Measurements from ENCODE around the gene FLAD1. TPM values are rescaled to one million over a fixed set of nuclear protein-coding genes. Genes with fewer than 3 reads are reported as not detected.
A peak's percentile ranks its signal among the peaks of the same experiment; 100 is the strongest.

The FLAD1 gene
- total RNA-seq (20.5 and 24.9 TPM in 2 replicates), polyA plus RNA-seq (11.8 and 20.1 TPM in 2 replicates), polyA minus RNA-seq (ENCODE audit: low replicate concordance) (25.3 and 47.5 TPM in 2 replicates)
- polyA plus RNA-seq (2012): 21.2 and 31.5 TPM in 2 replicates

DNA sequence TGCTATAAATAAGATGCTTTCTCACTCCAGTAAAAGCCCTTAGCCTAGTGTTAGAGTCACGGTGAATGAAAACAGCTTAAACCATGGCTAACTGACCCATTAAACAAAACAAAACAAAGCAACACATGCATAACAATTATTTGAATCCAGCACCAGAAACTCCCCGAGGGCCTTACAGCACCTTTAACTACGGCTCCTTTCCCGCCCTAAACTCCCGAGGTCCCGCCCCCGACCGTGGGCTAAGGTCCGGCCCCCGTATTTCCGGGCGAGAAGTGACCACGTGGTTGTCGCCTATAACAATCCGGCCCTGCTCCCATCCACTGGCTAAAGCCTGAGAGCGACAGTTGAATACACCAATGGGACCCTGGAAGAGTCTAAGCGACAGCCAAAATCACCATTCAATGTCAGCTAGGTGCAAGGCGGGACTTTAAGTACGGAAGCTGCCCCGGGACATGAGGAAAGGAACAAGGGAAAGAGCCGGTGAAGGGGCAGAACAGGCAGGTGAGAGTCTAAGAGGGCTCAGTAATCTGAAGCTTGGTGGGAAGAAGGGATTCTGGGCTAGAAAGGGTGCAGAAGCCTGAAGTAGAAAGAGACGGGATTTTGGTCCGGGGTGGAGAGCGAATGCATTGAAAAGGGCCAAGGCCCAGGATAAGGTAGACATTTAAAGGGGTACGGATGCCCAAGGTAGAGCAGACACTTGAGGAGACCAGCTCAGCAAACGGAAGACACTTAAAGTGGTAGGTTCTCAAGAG lies at the start of gene FLAD1:
TSS of gene FLAD1 (plus strand) at position 448 of the 752 bp plus-strand sequence. CDS start 351 bp downstream, outside the sequence.
- Histone ChIP-seq H3K9me3 (ENCODE audit: control insufficient read depth, insufficient read depth, low read depth, low read length) (no peaks in the 10 kb centered on the region), H3K27me3 (ENCODE audit: control insufficient read depth, insufficient read depth, low read length) (no peaks in the 10 kb centered on the region), H3K36me3 (ENCODE audit: control insufficient read depth, insufficient read depth, low read length) (peaks cover 3% of the 10 kb centered on the region), H3K79me2 (ENCODE audit: control insufficient read depth, insufficient read depth, low read length) (peaks cover 21% of the 10 kb centered on the region), H3K27ac (ENCODE audit: insufficient read depth, low read length) (peak within 1 kb of the TSS; percentile 46), H4K20me1 (ENCODE audit: control insufficient read depth, extremely low read depth, insufficient read depth, low read length) (no peaks in the 10 kb centered on the region), H3K9ac (ENCODE audit: insufficient read depth, low read length) (peak within 1 kb of the TSS; percentile 66), H3K4me3 (replicated peaks in 1 of 4; ENCODE audit: control extremely low read depth in 1 of 4, insufficient read depth in 1 of 4, low read depth in 3 of 4, low read length in 4 of 4) (peak within 1 kb of the TSS; percentile 77 to 100 (median 94)), H3K4me1 (ENCODE audit: control insufficient read depth, extremely low read depth, insufficient read depth, low read length) (peaks cover 6% of the 10 kb centered on the region), H3K4me2 (ENCODE audit: extremely low read depth, insufficient read depth, low read length) (peak within 1 kb of the TSS; percentile 95), H2AFZ (ENCODE audit: low read length) (peak within 1 kb of the TSS; percentile 84)
- peak; percentile 100 for DNase-seq (ENCODE audit: low read depth in 2 of 2)
- TF ChIP-seq, protein P1, sequence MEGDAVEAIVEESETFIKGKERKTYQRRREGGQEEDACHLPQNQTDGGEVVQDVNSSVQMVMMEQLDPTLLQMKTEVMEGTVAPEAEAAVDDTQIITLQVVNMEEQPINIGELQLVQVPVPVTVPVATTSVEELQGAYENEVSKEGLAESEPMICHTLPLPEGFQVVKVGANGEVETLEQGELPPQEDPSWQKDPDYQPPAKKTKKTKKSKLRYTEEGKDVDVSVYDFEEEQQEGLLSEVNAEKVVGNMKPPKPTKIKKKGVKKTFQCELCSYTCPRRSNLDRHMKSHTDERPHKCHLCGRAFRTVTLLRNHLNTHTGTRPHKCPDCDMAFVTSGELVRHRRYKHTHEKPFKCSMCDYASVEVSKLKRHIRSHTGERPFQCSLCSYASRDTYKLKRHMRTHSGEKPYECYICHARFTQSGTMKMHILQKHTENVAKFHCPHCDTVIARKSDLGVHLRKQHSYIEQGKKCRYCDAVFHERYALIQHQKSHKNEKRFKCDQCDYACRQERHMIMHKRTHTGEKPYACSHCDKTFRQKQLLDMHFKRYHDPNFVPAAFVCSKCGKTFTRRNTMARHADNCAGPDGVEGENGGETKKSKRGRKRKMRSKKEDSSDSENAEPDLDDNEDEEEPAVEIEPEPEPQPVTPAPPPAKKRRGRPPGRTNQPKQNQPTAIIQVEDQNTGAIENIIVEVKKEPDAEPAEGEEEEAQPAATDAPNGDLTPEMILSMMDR (conservative IDR thresholded peaks at IDR 0.05 in 1 of 2, IDR thresholded peaks at IDR 0.05 in 1 of 2; ENCODE audit: low read depth in 1 of 2, low read length in 2 of 2): no peak
- TF ChIP-seq EZH2 (IDR thresholded peaks at IDR 0.05; ENCODE audit: low read length, missing control alignments): no peak

DNA sequence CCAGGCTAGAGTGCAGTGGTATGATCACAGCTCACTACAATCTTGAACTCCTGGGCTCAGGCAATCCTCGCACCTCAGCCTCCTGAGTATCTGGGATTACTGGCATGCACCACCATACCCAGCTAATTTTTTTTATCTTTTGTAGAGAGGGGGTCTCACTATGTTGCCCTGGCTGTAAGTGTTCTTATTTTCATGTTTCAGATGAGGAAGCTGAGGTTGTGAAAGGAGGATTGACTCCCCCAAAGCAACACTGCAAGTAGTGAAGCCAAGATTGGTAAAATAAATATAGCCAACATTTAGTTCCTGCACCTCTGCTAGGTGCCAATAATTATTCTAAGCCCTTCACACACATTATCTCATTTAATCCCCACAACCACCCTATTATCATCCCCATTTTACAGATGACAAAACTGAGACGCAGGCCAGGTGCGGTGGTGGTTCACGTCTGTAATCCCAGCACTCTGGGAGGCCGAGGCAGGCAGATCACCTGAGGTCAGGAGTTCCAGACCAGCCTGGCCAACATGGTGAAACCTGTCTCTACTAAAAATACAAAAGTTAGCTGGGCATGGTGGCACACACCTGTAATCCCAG lies 48.7 kb upstream of the FLAD1 start:
- Histone ChIP-seq H3K27me3 (ENCODE audit: control insufficient read depth, insufficient read depth, low read length) (no peaks in the 10 kb centered on the region), H3K79me2 (ENCODE audit: control insufficient read depth, insufficient read depth, low read length) (peaks cover 2% of the 10 kb centered on the region), H3K9me3 (ENCODE audit: control insufficient read depth, insufficient read depth, low read depth, low read length) (no peaks in the 10 kb centered on the region), H3K27ac (ENCODE audit: insufficient read depth, low read length) (no peak overlapping the region), H3K36me3 (ENCODE audit: control insufficient read depth, insufficient read depth, low read length) (no peaks in the 10 kb centered on the region), H2AFZ (ENCODE audit: low read length) (no peak overlapping the region), H3K4me1 (ENCODE audit: control insufficient read depth, extremely low read depth, insufficient read depth, low read length) (peaks cover 3% of the 10 kb centered on the region), H4K20me1 (ENCODE audit: control insufficient read depth, extremely low read depth, insufficient read depth, low read length) (no peaks in the 10 kb centered on the region), H3K9ac (ENCODE audit: insufficient read depth, low read length) (no peak overlapping the region), H3K4me2 (ENCODE audit: extremely low read depth, insufficient read depth, low read length) (no peak overlapping the region), H3K4me3 (replicated peaks in 1 of 4; ENCODE audit: control extremely low read depth in 1 of 4, insufficient read depth in 1 of 4, low read depth in 3 of 4, low read length in 4 of 4) (no peak overlapping the region)
- no peak for DNase-seq (ENCODE audit: low read depth in 2 of 2)
- TF ChIP-seq, protein P1 (conservative IDR thresholded peaks at IDR 0.05 in 1 of 2, IDR thresholded peaks at IDR 0.05 in 1 of 2; ENCODE audit: low read depth in 1 of 2, low read length in 2 of 2): no peak
- no peak for TF ChIP-seq EZH2 (IDR thresholded peaks at IDR 0.05; ENCODE audit: low read length, missing control alignments)

DNA sequence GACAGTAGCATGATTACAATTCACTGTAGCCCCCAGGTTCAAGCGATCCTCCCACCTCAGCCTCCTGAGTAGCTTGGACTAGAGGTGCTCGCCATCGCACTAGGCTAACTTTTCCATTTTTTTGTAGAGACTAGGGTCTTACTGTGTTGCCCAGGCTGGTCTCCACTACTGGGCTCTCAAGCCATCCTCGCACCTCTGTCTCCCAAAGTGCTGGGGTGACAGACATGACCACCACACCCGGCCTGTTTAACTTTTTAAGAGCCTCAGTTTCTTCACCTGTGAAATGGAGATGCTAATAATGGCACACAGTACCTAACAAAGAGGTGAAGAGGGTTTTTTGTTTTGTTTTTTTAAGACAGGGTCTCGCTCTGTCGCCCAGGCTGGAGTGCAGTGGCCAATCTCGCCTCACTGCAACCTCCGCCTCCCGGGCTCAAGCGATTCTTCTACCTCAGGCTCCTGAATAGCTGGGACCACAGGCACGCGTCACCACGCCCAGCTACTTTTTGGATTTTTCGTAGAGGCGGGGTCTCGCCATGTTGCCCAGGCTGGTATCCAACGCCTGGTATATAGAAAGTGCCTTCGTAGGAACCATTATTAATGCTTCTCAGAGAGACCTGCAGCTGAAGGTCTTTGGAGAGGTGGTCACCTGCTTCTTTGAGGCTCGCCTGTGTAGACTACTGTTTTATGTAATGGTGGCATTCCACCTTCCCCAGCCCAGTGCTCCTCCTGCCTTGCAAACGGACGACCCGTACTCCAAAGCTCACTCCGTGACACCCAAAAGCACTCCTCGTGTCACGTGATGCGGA lies 47.2 kb upstream of the FLAD1 start:
- Histone ChIP-seq H3K9me3 (ENCODE audit: control insufficient read depth, insufficient read depth, low read depth, low read length) (no peaks in the 10 kb centered on the region), H3K4me1 (ENCODE audit: control insufficient read depth, extremely low read depth, insufficient read depth, low read length) (peaks cover 3% of the 10 kb centered on the region), H3K36me3 (ENCODE audit: control insufficient read depth, insufficient read depth, low read length) (no peaks in the 10 kb centered on the region), H4K20me1 (ENCODE audit: control insufficient read depth, extremely low read depth, insufficient read depth, low read length) (no peaks in the 10 kb centered on the region), H3K79me2 (ENCODE audit: control insufficient read depth, insufficient read depth, low read length) (peaks cover 2% of the 10 kb centered on the region), H3K4me2 (ENCODE audit: extremely low read depth, insufficient read depth, low read length) (peak overlapping the region; percentile 90), H3K4me3 (replicated peaks in 1 of 4; ENCODE audit: control extremely low read depth in 1 of 4, insufficient read depth in 1 of 4, low read depth in 3 of 4, low read length in 4 of 4) (peak overlapping the region; percentile 76 to 95 (median 88)), H2AFZ (ENCODE audit: low read length) (peak overlapping the region; percentile 98), H3K27ac (ENCODE audit: insufficient read depth, low read length) (peak overlapping the region; percentile 100), H3K27me3 (ENCODE audit: control insufficient read depth, insufficient read depth, low read length) (no peaks in the 10 kb centered on the region), H3K9ac (ENCODE audit: insufficient read depth, low read length) (peak overlapping the region; percentile 100)
- no peak for TF ChIP-seq EZH2 (IDR thresholded peaks at IDR 0.05; ENCODE audit: low read length, missing control alignments)
- TF ChIP-seq, protein P1 (conservative IDR thresholded peaks at IDR 0.05 in 1 of 2, IDR thresholded peaks at IDR 0.05 in 1 of 2; ENCODE audit: low read depth in 1 of 2, low read length in 2 of 2): no peak
- DNase-seq (ENCODE audit: low read depth in 2 of 2): no peak

Measured in fibroblast of lung (primary cell).